A673 (cell line): ENCODE data around the gene CHRNA9.

Experiments
- CTCF ChIP-seq: fragments of 300-800, 200-600 bp; sonication (generic); conservative IDR thresholded peaks from 2 replicates; pipeline ENCODE4 v1.5.1; 2017; ENCODE audit warnings: low read depth, mild to moderate bottlenecking, antibody characterized with exemption, low read length, moderate library complexity, mixed read lengths
- EZH2 ChIP-seq: fragments of 200-600 bp; sonication (generic); IDR thresholded peaks from 2 replicates; pipeline ENCODE4 v1.6.1; 2017; ENCODE audit warnings: borderline replicate concordance, low read depth, mild to moderate bottlenecking, mixed read lengths, antibody characterized with exemption, low read length; ENCODE audit not compliant: poor library complexity, severe bottlenecking

GRCh38 chr4:40355131-40355530, 20.0 kb downstream of the CHRNA9 start:
- TF ChIP-seq CTCF: no peak
- TF ChIP-seq EZH2: no peak
